Globus pallidus (tissue), 1 donor: Measurements from ENCODE around the gene LEO1.

Experiments
- DNase-seq: peaks from one replicate; pipeline ENCODE4 v3.0.0-alpha.2; 2015; ENCODE audit warnings: low spot score

The LEO1 gene

DNA sequence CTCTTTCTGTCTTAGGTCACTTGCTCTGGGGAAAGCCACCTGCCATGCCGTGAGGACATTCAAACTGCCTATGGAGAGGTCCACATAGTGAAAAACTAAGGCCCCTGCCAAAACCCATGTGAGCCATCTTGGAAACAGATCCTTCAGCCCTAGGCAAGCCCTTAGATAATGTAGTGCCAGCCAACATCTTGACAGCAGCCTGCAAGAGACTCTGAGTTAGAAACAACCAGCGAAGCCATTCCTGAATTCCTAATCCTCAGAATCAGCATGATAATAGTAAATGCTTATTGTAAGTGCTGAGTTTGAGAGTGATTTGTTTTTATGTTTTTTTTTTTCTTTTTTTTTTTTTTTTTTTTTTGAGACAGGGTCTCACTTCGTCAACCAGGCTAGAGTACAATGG, 40.6 kb downstream of the LEO1 start:
- DNase-seq = no peak

DNA sequence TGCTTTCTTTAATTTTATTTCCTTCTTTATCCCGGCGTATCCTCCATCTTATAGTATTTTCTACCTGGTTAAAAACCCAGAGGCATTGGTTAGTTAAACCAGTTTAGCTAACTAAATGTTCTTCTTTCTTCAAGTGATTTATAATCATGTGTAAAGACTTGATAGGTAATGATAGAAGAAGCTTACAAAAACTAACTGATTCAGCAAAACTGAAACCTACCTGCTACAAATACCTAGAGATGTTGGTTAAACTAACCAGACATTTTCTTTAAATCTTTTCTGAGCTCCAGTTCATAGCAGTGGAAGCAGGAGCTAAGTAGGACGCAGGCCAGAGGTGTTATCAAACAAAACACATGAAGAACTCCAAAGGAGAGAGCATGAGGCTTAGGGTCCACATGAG, 44.8 kb downstream of the LEO1 start:
- DNase-seq = no peak

DNA sequence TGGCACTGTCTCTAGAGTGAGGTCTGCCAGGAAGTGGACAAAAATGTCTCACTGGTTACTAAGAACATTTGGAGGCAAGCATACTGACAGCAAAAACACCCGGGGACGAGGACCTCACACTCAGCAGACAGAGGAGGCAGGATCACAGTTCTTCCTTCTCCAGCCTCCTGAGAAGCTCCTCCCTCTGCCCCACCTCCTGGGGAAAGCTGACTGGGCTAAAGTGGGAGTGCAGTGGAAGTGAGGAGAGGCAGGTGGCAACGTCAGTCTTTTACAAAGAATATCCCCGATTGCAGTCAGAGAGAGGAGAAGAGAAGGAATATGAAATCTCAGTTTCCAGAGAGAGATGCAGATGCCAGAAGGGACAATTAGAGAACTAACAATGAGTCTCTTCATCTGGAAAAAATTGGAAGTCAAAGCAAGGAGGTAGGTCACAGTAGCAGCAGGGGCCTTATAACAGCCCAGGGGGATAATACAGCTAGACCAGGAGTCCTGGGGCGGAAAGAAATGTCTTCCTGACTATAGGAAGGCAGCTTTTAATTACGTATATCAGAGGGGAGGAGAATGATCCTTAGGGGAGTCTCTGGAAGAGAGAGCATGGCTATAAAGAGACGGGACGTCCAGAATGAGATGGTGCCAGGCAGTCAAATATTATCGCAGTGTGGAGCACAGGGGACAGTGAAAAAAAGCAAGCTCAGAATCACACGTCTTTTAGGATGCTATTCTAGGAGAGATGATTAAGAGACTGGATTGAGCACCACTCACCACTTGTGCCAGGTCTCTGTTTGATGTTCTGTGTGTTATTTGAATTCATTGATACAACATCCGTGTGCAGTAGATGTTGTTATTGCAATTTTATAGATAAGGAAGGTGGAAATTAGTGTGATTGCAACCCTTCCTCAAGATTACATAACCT, 47.2 kb downstream of the LEO1 start:
- DNase-seq = peak; percentile 25

DNA sequence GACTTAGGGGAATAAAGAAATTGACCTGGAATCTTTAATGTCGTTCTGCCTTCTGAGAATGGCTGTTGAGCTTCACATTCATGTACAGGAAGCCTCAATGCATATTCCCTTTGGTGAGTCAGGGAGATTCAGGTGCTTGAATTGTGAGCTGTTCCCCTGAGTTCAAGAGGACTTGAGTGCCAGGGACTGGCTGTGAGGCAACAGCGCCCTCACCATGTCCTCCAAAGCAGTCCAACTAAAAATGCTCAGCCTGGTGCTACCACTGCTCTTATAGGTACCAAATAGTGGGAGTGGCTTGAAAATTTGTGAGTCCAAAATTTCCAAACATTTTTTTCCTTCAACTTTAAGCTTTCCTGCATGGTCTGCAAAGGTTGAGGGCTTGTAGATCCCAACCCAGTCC, 54.1 kb downstream of the LEO1 start:
- DNase-seq = no peak

DNA sequence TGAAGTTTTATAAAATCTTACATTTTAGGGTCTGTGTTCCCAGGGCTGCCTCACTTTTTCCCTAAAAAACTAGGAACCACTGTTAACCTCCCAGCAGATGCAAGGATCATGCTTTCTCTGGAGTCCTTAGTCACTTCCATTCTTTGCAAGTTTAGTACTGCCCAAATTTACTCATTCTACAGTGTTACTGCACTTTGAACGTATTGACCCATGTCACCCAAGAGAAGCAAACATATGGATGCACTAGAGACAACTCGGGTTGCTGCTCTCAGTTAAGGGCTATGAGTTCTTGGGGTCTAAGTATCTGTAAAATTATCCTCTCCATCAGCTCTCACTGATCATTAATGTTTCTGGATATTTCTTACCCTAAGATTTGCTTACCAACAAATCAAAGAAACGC, 59.0 kb downstream of the LEO1 start:
- DNase-seq = no peak

DNA sequence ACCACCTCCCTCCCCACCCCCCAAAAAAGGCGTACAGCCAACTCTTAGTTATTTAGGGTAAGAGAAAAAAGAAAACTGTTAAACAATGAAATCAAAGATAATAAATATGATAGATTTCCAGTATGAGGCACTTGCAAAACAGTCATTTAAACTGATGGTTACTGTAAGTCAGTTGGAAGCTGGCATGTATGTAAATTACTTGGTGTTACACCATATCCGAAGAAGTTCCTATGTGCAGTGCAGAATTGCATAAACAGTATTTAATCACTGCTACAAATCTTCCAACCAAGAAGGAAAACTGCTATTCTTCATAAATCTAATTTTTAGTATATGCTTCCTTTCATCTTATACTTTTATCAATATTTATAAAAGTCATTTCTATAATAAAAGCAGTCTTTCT, 62.0 kb downstream of the LEO1 start:
- no peak for DNase-seq

DNA sequence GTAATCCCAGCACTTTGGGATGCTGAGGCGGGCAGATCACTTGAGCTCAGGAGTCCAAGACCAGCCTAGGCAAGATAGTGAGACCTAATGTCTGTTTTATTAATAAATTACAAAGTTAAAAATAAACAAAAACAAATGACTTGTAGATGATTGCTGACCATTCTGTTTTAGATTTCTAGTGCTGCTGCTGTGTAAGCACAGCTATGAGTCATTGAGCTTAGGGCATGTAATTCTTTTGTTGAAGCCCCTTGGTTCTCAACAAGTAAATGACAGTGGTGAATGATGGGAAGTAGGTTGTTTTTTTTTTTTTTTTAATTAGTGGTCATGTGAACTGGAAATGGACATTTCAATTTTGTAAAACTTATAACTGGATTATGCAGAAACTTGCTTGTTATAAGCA, 63.3 kb downstream of the LEO1 start:
- no peak for DNase-seq

DNA sequence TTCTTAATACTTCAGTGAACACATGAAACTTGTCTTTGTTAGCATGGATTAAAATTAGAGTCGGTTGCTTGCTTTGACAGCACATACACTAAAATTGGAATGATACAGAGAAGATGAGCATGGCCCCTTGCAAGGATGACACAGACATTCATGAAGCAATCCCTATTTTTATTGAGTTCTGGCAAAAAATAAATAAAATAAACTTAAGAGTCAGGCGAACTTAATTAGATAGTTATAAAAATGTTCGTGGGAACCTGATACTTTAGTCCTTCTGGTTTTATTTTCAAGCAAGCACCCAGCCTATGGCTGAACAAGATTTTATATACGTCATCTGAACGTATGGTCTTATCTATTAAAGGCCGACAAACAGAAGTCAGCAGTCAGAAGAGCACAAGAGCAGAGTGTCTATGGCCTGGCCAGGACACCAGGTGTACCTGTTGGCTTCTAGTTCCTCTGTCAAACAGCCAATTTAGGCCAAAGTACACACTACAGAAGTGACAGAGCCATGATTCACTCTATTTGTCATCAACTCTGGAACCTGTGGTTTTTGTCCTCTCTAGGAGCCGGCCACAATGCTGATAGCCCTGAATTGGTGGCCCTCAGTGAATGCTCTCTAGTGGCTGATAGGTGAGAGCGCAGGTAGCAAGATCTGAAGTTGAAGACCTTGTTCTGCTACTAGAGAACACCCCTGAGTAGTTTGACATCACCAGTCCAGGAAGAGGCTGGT, 64.3 kb downstream of the LEO1 start:
- no peak for DNase-seq

DNA sequence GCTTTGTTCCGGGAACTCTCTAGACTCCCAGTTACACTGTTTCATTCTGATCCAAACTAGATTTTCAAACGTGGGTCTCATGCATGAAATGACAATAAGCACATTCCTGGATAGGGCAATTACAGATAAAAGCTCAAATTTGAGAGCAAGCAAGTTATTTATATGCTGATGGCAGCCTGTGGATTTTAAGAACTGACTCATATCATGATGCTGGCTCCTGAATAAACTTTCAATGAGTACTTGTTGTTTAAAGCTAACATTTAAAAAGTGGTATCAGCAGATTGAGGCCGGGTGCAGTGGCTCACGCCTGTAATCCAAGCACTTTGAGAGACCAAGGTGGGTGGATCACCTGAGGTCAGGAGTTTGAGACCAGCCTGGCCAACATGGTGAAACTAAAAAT, 66.6 kb downstream of the LEO1 start:
- no peak for DNase-seq

DNA sequence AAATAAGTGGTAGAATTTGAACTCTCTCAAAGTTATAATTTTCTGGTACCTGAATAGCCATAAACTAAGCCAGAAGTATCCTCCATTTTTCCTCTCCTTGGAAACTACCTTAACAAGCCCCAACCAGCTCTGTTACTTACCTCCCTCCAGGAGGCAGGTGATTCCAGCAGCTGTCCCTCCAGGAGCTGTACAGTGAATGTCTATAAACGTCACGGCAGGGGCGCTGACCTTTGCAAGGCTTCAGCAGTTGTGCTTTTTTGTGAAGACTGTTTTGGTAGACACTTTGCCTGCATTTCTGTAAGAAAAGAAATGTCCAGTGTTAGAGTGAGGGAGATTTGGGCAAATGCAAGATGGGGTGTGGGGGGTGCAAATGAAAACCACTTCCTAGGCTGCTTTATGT, 67.2 kb downstream of the LEO1 start:
- DNase-seq = no peak

DNA sequence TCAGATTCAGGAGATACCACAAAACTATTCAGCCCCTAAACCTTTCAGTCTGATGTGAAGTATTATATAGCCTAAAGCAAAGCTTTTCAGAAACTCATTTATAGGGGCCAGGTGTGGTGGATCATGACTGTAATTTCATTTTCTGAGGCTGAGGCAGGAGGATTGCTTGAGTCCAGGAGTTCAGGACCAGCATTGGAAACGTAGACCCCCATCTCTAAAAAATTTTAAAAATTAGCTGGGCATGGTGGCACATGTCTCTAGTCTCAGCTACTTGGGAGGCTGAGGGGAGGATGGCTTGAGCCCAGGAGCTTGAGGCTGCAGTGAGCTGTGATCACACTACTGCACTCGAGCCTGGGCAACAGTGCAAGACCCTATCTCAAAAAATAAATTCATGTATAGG, 82.1 kb downstream of the LEO1 start:
- no peak for DNase-seq

DNA sequence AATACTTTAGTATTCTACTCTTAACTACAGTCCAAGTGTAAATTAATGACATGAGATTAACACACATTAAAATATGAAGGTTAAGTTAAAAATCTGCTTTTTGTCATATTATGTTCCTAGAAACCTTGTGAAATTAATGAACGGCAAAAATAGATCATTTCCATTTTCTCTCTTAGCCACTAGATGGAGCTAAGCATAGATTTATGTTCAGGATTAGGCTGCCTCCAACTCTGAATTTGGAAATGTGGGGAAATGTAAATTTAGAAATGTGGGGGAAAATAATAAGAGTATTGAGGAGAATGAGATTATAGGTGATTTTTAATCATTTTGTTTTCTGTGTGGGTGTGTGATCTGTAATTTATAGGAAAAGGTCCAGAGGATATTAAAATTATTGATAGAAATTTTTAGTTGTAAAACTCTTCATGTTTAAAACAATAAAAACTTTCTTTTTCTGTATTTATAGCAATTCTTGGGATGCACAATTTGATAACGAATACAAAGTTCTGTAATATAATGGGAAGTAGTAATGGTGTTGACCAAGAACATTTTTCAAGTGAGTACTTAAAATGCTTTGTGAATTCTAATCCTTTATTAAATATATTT, 82.9 kb downstream of the LEO1 start:
- DNase-seq = peak; percentile 24
